Fibroblast of villous mesenchyme (primary cell): Measurements from ENCODE around the gene OR5B3. TPM values are rescaled to one million over a fixed set of nuclear protein-coding genes. Genes with fewer than 3 reads are reported as not detected.

Experiments used
- DNase-seq: peaks from one replicate; pipeline ENCODE4 v3.0.0-alpha.2; 2010; ENCODE audit warnings: low read depth
- H3K4me3 ChIP-seq: 2 replicates; pipeline ENCODE4 v1.5.1; 2011; ENCODE audit warnings: low read depth, mild to moderate bottlenecking, low read length
- CTCF ChIP-seq: IDR thresholded peaks from 2 replicates; pipeline ENCODE4 v1.5.1; 2012; ENCODE audit warnings: low read depth, mild to moderate bottlenecking, low read length; ENCODE audit not compliant: insufficient read depth
- total RNA-seq: library from RNA; depleted of rRNA; stranded (reverse); fragments of >200 nt; gene quantifications from 2 replicates; pipeline ENCODE4 v1.2.3, GENCODE V29; 2012

The OR5B3 gene
- total RNA-seq, 1 donor, result not detected

- no peak for TF ChIP-seq CTCF
- DNase-seq, result peak; percentile 28
- H3K4me3 ChIP-seq, result no peak overlapping the region
These were observed 14.8 kb downstream of the OR5B3 start for GRCh38 chr11:58391879-58392278.

- TF ChIP-seq CTCF, result no peak
These were observed 16.1 kb downstream of the OR5B3 start for GRCh38 chr11:58390551-58391063.

GRCh38 chr11:58358969-58359368 lies 47.7 kb downstream of the OR5B3 start, which contains the start of gene OR5B17:
TSS of gene OR5B17 (minus strand) at chr11:58359069. CDS start at chr11:58359069, 0 bp downstream.
- no peak for DNase-seq
- TF ChIP-seq CTCF, result no peak
- no peak within 1 kb of the TSS for H3K4me3 ChIP-seq

More at GRCh38 chr11:58390551-58391063, 16.1 kb downstream of the OR5B3 start:
- DNase-seq, result no peak
- H3K4me3 ChIP-seq, result no peak overlapping the region

- TF ChIP-seq CTCF, result no peak
- no peak for DNase-seq
- no peak overlapping the region for H3K4me3 ChIP-seq
These were observed 51.9 kb downstream of the OR5B3 start for GRCh38 chr11:58354727-58355126.

Other genes starting within 250 kb of the OR5B3 start
- gene OR9Q2, start 217.8 kb downstream of the OR5B3 start, total RNA-seq, result not detected in 2 replicates
- gene OR1S2, start 202.7 kb downstream of the OR5B3 start, total RNA-seq, result not detected in 2 replicates
- not detected in 2 replicates for gene OR1S1, start 194.2 kb downstream of the OR5B3 start, total RNA-seq
- not detected in 2 replicates for gene OR10Q1, start 178.0 kb downstream of the OR5B3 start, total RNA-seq
- gene OR10W1, start 138.6 kb downstream of the OR5B3 start, total RNA-seq, result under 0.01 TPM in 1 of 2 replicates, not detected in the other
- not detected in 2 replicates for gene OR5B17, start 47.8 kb downstream of the OR5B3 start, total RNA-seq
- not detected in 2 replicates for gene OR5B2, start 21.2 kb upstream of the OR5B3 start, total RNA-seq
- gene OR5B12, start 35.4 kb upstream of the OR5B3 start, total RNA-seq, result not detected in 2 replicates
- under 0.01 TPM in 1 of 2 replicates, not detected in the other for gene OR5B21, start 101.2 kb upstream of the OR5B3 start, total RNA-seq
- 3.5 and 13.9 TPM in 2 replicates for gene LPXN, start 169.0 kb upstream of the OR5B3 start, total RNA-seq
- gene ZFP91, start 172.2 kb upstream of the OR5B3 start, total RNA-seq, result 54.4 and 68.7 TPM in 2 replicates
- gene CNTF, start 215.8 kb upstream of the OR5B3 start, total RNA-seq, result 2.2 and 2.9 TPM in 2 replicates